HG03432 (cell line): ENCODE measurements around the gene MYCBPAP.

Experiments
- ATAC-seq: cut with Tn5 transposase; IDR thresholded peaks from one replicate; pipeline ENCODE4 v1.9.1; 2021; ENCODE audit warnings: mild to moderate bottlenecking, moderate library complexity; ENCODE audit not compliant: unreplicated experiment

MYCBPAP gene

DNA sequence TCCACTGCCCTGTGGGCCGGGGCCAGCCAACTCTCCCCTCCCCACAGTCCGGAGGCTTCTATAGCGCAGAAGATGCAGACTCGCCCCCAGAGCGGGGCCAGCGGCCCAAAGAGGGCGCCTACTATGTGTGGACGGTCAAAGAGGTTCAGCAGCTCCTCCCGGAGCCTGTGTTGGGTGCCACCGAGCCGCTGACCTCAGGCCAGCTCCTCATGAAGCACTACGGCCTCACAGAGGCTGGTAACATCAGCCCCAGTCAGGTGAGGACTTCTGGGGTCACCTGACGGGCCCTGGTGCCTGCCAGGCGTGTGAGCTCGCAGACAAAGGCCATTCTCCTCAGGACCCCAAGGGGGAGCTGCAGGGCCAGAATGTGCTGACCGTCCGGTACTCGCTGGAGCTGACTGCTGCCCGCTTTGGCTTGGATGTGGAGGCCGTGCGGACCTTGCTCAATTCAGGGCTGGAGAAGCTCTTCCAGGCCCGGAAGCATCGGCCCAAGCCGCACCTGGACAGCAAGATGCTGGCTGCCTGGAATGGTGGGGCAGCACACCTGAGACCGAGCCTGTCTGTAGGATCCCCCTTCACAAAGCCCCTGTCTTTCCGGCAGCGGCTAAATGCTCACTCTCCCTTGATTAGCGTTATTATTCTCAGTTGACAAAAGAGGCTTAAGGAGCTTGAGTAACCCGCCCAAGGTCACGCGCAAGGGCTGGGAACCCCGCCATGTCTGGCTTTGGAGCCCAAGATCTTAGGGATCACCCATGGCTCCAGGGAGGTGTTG is 42.6 kb downstream of the MYCBPAP start:
- ATAC-seq, result no peak

DNA sequence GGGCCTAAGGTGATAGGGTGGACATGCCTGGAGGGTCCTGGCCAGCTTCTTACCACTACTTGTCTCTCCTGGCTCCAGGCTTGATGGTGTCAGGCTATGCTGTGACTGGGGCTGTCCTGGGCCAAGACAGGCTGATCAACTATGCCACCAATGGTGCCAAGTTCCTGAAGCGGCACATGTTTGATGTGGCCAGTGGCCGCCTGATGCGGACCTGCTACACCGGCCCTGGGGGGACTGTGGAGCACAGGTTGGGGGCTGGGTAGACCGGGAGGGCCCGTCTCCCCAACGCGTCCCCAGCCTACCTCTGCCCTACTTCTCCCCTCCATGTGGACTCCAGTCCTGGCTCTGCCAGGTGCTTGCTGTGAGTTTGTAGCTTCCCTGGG is 43.2 kb downstream of the MYCBPAP start:
- ATAC-seq, result no peak

DNA sequence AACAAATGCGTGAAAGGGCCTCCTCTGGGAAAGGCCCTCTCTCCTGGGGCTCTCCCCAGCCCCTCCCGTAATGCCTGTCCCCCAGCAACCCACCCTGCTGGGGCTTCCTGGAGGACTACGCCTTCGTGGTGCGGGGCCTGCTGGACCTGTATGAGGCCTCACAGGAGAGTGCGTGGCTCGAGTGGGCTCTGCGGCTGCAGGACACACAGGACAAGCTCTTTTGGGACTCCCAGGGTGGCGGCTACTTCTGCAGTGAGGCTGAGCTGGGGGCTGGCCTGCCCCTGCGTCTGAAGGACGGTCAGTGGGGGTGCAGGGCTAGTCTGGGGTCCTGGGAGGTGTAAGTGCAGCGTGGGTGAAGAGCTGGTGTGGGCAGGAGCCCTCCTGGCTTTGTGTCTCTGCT is 43.6 kb downstream of the MYCBPAP start:
- ATAC-seq, result no peak

DNA sequence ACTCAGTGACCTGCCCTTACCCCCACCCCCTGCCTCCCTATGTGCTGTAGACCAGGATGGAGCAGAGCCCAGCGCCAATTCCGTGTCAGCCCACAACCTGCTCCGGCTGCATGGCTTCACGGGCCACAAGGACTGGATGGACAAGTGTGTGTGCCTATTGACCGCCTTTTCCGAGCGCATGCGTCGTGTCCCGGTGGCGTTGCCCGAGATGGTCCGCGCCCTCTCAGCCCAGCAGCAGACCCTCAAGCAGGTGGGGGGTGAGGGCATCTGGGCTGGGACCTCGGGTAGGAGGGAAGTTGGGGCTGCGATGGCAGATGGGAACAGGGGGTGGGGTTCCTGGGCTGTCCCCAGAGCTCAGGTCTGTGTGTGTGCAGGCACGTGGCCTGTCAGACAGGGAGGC is 46.0 kb downstream of the MYCBPAP start:
- ATAC-seq, result no peak

DNA sequence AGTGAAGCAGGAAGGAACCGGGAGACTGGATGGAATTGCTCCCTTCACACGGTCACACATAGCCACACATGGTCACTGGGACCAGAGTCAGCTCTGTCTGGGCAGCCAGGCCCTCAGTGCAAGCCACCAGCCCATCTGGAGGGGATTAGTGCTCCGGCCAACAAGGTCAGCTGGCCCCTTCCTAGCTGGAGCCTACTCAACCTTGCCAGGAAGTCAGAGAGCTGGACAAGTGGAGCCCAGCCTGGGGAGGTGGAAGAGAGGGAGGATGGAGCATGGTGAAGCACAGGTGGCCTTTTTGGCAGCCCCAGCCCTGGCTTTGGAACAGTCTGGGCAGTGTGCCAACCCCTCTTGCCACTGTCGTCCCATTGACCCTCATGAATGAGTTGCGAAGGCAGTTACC is 48.6 kb downstream of the MYCBPAP start:
- ATAC-seq, result no peak

DNA sequence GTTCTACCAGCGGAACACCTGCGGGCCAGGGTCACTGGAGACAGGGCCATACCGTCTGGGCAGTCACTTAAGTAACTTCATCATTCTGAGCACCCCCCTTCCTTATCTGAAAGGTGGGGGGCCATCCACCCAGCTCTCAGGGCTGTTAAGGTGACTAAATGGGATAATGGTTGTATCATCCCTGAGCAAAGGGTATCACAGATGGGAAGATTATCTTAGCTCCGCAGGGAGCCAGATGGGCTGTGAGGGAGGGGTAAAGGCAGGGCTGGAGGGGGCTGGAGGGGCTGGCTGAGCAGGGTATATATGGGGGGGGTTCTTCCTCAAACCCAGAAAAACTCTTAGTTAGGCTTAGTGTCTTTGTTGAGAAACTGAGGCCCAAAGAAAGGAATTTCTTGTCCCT is 49.4 kb downstream of the MYCBPAP start:
- no peak for ATAC-seq

DNA sequence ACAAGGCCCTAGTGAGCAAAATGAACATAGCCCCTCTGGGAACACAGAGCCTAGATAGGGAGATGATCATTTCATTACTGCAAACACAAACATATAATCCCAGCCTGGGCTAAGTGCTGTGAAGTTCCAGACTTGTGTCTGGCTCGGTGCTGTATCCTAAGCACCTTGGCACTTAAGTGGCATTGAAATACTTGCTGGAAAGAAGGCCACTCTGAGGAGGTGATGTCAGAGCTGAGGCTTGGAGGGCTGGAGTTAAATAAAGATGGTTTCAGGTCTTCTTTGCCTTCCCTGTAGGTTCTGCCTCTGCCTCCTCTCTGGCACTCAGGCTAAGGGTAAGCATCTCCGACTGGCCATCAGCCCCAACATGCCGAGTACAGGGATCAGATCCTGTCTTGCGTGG is 49.9 kb downstream of the MYCBPAP start:
- ATAC-seq, result no peak

DNA sequence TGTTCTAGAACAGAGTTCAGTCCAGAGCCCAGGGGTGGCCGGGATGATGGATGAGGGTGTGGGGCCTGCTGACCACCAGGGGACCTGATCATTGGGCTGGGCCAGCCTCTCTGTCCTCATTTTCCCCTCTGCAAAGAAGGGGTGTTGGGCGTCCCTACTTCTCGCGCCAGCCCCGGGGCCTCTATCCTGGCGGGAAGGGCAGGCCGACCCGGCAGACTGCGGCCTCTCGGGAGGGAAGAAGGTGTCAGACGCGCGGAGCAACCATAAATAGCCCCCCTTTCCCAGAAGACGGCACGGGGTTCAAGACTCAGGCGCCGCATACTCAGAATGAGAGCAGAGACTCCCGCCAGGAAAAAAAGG is 50.3 kb downstream of the MYCBPAP start:
- ATAC-seq, result no peak

DNA sequence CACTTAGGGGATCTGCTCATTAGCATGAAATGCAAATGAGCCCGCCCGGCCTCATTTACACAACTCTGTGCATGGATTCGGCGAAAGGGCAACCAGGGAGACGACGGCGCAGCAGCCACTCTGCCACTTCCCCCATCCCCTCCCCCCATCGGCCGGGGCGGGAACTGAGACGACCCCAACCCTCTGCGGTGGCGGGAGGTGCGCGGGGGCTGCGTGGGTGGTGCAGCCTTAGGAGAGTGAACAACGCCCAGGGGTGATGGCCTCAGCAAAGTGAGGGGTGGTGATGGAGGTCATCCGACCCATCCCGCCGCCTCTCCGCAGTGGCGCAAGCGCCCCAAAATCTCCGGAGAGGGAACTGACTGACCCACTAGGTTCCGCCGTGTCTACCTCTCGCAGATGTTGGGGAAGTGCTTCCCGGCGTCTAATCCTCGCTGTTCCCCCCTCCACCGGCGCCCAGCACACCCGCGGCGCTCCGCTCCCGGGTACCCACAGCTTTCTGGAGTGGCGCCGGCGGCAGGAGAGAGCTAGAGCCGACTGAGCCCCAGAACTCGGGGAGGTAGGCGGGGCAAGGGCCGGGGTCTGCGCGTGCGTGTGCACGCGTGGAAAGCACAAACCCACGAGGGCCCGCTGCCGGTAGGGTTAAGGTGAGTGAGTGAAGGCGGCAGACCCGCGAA is 50.8 kb downstream of the MYCBPAP start:
- ATAC-seq, result no peak

DNA sequence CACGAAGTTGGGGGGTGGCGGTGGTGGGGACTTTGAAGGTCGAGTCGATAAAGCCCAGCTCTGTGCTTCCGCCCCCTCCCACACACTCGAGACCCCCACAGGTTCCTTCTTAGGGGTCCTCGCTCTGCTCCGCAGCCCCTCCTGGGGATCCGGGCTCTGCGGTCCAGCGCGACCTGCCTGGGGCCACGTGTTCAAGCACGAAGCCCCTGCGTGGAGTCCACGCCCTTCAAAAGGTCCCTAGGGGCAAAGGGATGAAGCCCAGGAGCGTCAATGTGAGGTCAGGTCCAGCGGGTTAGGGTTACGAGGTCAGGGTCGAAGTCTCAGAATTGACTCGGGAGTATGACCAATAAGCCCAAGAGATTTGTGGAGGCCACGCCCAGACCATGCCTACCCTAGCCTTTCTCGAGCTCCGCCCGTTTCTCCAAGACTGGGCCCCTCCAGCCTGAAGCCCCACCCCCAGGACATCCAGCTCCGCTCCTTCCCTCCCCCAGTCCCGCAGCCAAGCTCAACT is 51.5 kb downstream of the MYCBPAP start:
- ATAC-seq, result no peak

DNA sequence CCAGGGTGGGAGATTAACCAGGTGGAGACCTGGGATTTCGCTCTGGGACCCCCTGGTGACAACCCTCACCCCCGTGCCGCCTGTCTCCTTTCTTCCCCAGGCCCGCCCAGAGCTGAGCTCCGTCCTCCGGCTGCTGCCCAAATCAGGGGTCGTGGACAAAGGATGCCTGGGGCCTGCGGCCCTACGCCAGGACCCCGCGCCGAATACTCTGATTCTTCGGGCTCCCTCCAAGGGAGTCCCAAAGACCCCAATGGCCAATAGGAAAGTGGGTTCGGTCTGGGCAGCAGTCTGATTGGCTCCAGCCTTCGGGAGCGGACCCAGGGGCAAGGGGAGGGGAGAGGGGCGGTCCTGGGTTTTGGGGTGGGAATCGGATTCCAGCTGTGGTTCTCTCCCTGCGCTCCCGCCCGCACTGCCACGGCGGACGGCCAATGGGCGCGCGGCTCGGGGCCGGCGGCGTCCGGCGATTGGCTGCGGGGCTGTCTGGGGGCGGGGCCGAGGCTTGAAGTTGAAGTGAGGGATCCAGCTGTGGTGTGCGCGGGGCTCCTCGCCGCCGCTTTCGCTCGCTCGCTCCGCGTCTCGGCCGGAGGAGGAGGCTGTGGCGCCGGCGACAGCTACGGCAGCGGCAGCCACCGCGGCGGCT is 52.1 kb downstream of the MYCBPAP start, which contains the start of gene CACNA1G:
Gene CACNA1G, plus strand, starts transcription at position 531 of the 640 bp plus-strand sequence. CDS start 745 bp downstream, outside the sequence.
- ATAC-seq, result peak; percentile 93

DNA sequence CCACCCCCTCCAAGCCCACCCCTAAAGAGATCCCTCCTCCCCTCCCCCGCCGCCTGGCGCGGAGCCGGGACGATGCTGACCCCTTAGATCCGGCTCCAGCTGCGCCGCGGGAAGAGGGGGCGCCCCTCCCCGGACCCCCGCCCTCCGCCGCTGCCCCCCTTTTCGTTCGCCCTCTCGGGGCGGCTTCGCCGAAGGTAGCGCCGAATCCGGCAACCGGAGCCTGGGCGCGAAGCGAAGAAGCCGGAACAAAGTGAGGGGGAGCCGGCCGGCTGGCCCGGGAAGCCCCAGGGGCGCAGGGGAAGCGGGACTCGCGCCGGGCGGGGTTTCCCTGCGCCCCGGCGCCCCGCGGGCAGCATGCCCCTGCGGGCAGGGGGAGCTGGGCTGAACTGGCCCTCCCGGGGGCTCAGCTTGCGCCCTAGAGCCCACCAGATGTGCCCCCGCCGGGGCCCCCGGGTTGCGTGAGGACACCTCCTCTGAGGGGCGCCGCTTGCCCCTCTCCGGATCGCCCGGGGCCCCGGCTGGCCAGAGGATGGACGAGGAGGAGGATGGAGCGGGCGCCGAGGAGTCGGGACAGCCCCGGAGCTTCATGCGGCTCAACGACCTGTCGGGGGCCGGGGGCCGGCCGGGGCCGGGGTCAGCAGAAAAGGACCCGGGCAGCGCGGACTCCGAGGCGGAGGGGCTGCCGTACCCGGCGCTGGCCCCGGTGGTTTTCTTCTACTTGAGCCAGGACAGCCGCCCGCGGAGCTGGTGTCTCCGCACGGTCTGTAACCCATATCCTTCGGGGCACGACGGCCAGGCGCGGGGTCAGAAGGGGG is 52.9 kb downstream of the MYCBPAP start:
- ATAC-seq, result peak; percentile 5

DNA sequence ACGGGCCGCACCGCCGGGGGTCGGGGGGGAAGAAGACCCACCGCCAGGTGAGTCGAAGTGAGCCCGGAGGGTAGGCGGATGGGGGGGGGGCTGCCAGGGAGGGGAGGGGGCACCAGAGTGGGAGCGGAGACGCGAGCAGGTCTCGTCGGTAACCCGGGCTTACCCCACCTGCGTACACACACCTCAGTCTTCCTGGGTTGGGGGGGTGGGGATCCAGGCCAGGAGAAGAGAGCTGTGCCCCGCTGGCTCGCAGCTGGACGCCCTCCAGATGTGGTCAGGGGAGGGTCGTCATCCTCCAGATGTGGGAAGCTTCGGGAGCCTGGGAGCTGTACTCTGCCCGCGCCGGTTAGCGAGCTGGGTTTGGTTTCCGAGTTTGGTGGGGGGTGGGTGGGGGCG is 53.5 kb downstream of the MYCBPAP start:
- no peak for ATAC-seq

DNA sequence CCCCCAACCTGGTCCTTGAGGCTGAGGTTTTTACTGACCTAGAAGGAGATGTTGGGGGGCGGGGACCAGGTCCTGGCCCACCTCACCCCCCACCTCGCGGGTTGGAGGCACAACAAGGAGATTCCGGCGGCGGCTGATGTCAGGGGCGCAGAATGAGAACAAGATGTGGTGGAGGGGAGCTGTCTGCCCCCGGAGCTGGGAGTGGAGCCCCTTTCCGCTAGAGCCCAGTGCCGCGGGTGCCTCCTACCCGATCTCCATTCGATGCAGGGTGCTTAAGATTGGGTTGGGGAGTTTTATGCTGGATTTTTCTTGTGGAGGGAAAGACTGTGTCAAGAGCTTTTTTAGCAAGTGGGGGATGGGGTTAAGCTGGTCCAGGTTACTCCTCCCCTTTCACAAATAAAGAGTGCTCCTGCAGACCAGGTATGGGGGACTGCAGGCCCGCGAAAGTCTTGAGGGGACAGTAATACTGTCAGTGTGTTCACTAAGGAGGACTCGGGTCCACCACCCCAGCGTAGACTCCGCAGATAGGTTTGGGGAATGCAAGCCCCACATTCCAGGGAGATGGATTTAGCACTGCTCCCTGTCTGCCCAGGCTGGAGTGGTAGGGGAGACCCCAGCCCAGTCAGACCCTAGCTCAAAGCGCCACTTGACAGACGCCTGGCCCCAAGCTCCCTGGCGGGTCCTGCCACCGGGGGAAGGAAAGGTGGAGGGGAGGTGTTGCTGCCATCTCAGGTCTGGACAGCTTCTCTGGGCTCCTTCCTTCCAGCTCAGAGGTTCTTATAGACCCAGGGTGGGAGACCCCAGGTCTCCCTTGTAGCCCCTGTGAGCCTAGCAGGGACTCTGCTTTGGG is 54.2 kb downstream of the MYCBPAP start:
- ATAC-seq, result no peak

DNA sequence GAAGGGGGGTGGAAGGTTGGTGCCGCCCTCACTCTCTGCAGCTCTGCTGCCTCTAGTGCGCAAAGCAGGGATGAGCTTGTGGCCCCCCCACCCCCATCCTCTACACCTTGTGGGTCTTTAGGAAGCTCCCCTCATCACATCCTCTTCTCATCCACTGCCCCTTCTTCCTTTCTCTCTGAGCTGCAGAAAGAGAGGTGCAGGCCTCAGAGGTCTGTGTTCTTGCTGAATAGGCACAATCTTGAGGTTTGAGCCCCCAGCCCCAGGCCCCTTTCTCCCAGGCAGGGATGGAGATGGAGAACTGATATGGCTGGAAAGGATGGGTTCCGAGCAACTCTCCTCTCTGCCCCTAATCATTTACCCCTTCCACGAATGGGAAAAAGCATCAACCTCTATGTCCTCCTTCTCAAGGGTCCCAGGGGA is 54.9 kb downstream of the MYCBPAP start:
- ATAC-seq, result no peak

DNA sequence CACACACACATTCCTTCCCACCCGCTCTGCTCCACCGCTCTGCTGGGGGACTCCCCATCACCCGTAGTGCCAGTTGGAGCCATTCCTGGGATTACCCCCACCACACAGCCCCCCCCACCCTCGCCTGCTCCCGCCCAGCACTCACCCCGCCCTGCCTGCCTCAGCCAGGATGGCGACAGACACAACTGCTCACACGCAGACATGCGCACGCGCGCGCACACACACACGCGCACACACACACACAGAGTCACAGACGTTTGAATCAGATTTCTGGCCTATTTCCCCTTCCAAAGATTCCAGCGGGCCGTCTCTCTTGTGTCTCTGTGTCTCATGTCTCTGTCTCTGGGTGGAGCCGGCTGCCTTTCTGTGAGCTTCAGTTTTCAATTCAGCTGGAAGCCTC is 56.7 kb downstream of the MYCBPAP start:
- ATAC-seq, result no peak

DNA sequence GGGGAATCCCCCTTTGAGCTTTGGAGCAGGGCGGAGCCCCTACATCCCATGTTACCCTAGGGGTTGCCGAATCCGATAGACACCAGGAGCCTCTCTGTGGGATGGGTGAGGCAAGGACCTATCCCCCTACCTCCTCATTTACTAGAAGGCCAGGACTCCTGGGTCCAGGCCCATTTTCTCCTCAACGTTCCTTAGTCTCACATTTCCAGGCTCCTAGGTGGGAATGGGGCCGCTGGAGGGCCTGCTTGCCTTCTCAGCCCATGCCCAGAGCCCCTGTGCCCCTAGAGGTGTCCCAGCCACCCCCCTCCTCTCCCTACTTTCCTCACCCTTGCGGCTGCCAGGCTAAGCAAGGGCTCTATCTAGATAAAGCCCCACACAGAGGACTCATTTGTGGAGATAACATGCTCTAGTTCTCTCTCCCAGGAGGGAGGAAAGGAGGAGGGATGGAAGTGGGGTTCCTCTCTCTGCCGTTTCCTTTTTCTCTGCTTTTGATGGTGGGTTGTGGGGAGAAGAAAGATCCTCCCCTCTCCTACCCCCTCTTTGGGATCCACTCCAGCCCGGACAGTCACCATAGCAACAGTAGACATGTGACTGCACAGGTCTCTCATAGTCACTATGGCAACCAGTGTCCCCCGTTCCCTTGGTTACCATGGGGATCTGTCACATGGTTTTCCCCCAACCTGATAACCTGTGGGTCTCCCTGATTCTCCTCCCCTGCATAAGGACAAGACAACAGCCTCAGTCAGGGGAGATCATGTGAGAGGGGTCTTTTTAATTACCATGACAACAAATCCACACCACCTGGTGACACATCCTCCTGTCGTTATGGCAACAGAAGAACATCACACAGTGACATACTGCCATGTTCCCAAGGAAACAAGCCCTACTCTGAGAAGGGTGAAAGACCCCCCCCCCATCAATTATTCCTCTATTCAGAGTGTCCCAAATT is 57.4 kb downstream of the MYCBPAP start:
- ATAC-seq, result no peak

DNA sequence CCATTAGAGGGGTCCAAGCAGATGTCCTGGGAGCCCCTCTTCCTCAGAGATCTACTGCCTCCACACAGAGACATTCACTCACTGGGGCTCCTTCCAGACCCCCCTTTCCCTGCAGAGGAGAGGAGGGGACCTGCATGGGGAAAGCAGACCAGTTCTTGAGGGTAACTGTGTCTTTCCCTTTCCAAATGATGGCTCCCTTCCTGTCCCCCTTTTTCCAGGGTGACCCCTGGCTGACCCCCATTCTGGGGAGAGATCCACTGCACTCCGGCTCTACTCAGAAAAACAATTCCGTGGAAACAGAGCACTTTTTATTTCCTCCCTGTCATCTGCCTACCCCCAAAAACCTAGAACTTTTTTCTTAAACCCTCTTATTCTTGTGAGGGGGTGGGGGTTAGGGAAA is 58.6 kb downstream of the MYCBPAP start:
- no peak for ATAC-seq

DNA sequence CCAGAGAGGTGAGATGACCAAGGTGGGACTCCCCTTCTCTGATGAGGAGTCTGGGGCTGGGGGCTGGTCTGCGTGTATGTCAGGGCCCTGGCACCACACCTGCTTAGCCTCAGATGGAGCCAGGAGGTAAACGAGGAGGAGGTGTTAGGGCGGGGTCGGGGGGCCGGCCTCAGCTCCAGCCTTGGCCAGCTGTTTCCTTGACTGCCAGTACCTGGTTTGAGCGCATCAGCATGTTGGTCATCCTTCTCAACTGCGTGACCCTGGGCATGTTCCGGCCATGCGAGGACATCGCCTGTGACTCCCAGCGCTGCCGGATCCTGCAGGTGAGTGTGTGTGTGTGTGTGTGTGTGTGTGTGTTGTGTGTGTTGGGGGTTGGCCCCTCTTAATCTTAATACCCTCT is 60.4 kb downstream of the MYCBPAP start:
- ATAC-seq, result no peak
